DMS 273 treated with DMSO at 0.1 percent for 48 hours (cell line): ENCODE measurements around the gene FARS2.

Experiments used
- DNase-seq: peaks from one replicate; lab custom pipeline; 2025; lab: John Stamatoyannopoulos, UW

Gene FARS2

DNA sequence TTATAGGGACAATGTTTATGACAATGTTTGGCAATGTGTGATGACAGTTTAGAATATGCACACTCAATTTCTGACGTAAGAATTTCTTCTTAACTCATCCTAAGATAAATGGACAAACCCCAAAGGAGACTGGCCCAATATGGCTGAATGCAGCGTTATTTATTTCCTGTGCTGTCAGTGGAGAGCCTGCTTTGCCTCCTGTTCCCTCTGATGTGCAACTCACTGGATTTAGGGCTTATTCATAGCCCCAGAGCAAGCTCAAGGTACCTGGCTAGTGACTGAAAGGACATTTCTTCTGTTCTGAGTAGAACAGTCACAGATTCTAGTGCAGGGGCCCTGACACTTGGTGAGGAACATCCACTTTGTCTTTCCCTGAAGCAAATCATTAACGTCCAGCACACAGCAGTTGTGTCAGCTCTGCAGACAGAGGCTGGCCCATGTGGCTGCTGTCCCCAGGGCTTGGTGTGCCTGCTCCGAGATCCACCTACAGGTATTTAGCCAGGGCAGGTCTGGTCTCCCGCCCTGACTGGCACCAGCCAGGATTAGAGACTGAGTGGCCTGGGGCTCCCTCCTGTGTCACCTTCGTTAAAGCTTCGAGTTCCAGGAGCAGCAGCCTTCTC lies 64.8 kb downstream of the FARS2 start:
- no peak for DNase-seq

DNA sequence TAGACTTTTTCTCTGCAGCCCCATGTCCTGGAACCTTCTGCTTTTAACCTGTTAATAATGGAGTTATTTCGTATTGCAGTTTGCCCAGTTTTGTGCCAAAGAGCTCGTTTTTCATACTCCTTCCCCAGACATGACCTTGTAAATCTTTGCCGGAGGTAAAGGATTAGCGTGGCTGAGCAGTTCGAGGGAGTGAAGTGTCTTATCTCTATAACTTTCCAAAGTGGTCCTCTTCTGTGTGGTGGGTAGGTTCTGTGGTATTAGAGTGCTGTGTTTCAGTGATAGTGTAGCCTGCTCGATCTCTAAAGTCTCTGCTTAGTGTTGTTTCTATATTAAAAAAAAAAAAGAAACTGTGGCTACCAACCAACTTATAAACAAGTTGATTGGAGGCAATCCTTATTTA lies 67.5 kb downstream of the FARS2 start:
- DNase-seq: no peak

DNA sequence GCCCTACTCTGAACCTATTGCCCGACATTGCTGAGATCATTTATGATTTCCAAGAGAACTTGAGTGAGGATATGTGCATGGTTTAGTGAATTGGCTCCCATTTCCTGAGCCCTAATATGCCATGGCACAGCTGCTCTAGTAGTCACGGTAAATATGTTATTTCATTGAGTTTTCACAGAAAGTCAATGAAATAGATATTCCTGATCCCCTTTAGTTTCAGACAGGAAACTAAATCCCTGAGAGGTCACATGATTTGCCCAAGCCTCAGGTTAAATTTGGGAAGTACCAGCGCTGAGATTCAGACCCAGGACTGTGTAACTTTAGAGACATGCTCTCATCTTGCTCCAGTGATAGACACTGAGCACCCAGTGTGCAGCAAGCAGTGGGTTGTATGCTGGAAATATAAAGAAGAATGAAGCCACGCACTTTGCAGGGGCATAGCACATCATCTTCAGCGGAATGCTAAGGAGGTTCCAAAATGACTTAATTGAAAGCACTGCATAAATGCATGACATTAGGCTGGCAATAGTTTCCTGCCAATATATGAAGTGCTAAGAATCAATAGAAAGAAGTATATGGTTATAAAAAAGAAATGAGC lies 70.6 kb downstream of the FARS2 start:
- DNase-seq: no peak

GRCh38 chr6:5333658-5334057 lies 72.3 kb downstream of the FARS2 start:
- DNase-seq: no peak

DNA sequence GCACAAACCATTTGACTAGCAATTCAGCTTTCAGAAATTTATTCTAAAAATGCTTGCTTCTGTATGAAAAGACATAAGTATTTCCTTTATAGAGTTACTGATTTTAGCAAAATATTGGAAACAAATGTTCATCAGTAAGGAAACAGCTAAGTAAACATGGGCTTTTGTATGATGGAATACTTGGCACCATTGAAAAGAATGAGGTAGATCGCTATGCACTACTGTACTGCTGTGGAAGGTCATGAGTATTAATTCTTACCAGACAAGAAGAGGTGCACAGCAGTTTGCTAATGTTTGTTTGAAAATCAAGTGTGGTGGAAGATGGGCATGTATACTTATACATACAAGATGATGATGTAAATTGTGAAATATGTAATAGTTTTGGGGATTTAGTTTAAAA lies 73.0 kb downstream of the FARS2 start:
- DNase-seq: no peak

- DNase-seq: no peak
Measured at GRCh38 chr6:5335020-5335419, 73.7 kb downstream of the FARS2 start.

GRCh38 chr6:5337573-5337972 lies 76.3 kb downstream of the FARS2 start:
- DNase-seq: no peak

GRCh38 chr6:5338177-5338960 lies 77.1 kb downstream of the FARS2 start:
- DNase-seq: no peak

DNA sequence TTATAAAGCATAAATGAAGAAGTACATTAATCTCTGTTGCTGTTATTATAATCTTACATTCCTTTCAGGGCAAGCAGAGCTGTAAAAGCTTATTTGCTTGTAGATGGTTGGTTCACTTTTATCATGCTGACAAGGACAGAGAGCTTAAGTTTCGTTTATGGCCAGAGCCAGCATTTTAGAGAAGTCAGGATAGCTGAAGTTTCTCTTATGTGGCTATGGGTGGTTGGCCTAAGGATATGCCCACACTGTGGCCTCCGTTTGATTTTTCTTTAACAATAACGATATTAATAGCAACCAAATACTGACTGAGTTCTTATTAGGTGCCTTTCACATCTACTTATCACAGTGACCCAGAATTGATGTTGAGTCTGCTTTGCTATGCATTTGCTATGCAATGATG lies 78.5 kb downstream of the FARS2 start:
- no peak for DNase-seq

DNA sequence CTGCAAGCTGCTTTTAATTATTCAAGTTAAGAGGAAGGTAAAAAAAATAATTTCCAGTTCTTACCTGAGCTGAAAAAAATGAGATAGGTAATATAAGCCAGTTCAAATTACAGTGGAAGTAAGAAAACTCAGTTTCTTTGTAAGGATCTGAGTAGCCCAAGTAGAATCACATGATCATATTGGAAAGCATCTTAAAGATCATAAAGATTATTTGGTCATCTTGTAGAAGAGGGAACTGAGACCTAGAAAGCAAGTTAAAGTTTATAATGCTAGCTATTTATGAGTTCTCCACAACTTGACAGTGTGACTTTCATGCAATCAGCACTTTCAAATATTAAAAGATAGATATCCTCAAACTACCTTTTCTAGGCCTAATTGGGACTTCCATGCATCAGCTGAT lies 80.5 kb downstream of the FARS2 start:
- DNase-seq: no peak

DNA sequence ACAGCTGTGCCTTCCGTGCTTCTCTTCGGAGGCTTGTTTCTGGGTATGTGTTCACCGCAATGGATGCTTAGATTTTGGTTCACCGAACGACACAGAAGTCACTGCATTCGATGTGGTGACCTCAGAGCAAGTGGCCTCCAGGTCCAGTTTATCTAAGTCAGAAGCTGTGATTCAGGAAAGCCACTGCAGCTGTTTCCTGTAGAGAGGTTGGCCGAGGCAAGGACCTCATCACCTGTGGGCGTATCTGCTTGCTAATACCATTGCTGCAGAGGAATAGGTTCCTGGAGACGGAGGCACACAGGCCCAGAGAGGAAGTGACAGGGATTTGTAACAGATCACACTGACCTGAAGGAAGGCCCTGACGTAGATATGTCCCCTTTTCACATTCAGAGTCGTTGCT lies 82.7 kb downstream of the FARS2 start:
- DNase-seq: no peak

DNA sequence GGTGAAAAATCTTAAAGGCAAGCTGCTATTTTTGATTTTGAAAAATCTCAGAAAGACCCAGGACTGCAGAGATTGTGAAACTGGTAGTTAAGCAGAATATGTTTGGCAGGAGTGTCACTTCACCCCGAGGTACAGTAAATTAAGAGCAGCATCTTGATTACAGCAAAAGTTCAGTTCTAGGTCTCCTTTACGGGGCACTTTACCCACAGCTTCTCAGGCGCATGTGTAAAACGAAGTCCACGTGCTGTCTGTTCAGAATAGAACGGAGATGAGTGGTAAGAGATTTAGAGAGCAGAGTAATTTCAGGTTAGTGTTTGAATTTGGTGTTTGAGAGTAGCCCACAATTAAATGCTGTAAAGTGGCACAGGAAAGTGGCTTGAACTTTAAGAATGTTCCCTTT lies 84.0 kb downstream of the FARS2 start:
- no peak for DNase-seq

DNA sequence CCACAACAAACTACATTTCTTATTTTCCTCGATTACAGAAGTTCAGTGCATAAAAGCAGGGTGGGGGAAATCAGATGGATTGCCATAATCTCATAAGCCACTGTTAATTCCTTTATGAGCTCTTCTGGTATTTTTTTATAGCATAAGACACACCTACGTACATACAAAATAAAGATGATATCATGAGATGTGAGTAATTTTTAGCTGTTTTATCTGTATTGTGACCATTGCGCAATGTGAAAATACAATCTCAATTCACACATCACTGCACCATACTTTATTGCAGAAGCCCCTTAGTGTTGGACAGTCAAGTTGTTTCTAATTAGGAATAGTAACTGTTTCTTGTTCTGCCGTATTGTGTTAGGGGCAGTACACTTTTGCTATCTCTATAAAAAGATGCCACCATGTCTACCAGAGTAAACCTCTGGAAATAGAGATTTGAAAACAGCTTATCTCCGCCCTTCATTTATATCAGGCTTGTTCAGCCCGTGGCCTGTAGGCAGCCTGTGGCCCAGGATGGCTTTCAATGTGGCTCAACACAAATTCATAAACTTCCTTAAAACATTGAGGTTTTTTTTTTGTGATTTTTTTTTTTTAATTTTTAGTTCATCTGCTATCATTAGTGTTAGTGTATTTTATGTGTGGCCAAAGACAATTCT lies 90.4 kb downstream of the FARS2 start:
- DNase-seq: no peak

- DNase-seq: no peak
Measured at GRCh38 chr6:5353971-5354370, 92.7 kb downstream of the FARS2 start.

DNA sequence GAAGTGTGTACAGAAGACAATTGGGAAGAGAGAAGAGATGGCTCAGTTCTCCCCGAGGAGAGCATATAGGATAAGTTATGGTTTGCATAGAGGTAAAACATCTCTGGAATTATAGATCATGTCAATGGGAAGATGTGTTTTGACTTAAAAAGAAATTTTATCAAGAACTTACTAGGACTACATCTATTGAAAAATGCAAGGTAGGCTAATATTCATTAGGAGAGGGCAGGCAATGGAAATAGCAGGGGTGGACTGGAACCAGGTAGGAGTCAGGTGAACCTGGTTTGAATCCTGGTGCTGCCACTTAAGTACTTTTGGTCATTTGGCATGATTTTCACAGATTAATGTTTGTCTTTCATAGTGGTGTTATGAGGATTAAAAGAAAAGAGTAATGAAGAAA lies 96.2 kb downstream of the FARS2 start:
- DNase-seq: no peak

DNA sequence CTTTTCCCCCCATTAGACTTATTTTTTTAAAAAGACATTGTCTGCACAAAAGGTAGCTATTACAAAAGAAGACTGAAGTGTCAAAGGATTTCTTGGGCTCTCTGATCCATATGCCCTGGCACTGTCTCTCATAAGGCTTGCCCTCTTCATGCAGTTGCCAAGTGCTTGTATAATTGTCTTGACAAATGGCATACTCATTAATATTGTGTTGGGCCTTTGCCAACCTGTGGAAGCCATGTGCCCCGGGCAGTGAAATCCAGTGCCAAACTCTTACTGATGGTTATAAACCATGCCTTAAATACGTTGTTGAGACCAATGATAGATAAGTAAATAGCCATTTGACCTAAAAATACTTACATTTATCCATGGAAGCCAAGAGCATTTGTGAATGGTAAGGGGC lies 98.1 kb downstream of the FARS2 start:
- DNase-seq: peak; percentile 8

GRCh38 chr6:5361396-5361795 lies 100.1 kb downstream of the FARS2 start:
- no peak for DNase-seq

- no peak for DNase-seq
Measured at GRCh38 chr6:5365436-5366195, 104.3 kb downstream of the FARS2 start.

DNA sequence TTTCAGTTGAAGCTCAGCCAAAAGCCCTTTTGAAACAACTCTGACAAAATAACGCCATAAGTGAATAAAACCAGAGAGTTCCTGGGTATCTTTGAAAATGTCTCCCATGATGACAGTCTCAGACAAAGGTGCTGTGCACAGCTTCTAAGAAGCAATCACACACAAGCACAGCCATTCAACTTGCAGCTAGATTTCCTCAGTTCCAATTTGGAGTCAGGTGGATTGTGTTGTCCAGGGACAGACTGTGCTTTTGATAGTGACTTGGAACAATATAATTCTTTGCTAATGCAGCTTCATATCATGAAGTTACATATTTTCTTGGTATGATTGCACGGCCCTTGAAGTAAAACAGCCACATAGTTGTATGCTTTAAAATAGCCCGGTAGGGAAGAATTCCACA lies 105.6 kb downstream of the FARS2 start:
- DNase-seq: no peak

DNA sequence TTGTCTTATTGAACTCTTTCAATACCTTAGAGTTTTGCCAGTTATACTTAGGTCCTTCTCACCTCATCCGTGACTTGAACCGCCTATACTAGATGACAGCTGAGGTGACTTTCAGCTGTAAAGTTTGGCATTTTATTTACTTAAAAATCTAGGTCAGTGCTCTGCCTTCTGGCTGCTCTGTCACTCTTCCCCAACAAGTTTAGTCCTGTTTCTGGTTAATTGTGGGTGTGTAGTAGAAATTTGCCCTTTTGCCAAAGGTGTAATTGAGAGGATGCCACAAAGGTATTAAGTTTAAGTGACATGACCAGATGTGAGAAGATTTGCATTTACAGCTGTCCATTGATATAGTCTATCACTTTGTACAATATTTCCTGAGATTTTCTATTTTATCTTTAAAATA lies 106.2 kb downstream of the FARS2 start:
- no peak for DNase-seq

GRCh38 chr6:5373430-5373829 lies 112.1 kb downstream of the FARS2 start:
- no peak for DNase-seq

- DNase-seq: no peak
Measured at GRCh38 chr6:5378331-5378730, 117.0 kb downstream of the FARS2 start.
